Loucy (cell line): ENCODE measurements around the gene RGS19.

Experiments
- CTCF ChIP-seq: fragments of 200-600 bp; sonication (generic); conservative IDR thresholded peaks from 2 replicates; pipeline ENCODE4 v1.5.1; 2014; ENCODE audit warnings: mild to moderate bottlenecking, antibody characterized with exemption, low read length
- EZH2phosphoT487 ChIP-seq: fragments of 200-600 bp; IDR thresholded peaks from 2 replicates; pipeline ENCODE4 v1.6.1; 2018; ENCODE audit warnings: antibody characterized with exemption, mild to moderate bottlenecking, moderate library complexity, borderline replicate concordance

- no peak for TF ChIP-seq CTCF
- no peak for TF ChIP-seq EZH2phosphoT487
Observed at GRCh38 chr20:64065062-64065973, 14.0 kb downstream of the RGS19 start.
